ENCODE measurements around the gene KLB. TPM values are rescaled to one million over a fixed set of nuclear protein-coding genes. Genes with fewer than 3 reads are reported as not detected.
"Not testable (repeated sequence)": the region's sequence is repeated elsewhere in the genome, so short reads cannot be mapped to it uniquely, and the experiment has no call there.

The KLB gene
- 0.18 and 0.20 TPM in 2 replicates for total RNA-seq

DNA sequence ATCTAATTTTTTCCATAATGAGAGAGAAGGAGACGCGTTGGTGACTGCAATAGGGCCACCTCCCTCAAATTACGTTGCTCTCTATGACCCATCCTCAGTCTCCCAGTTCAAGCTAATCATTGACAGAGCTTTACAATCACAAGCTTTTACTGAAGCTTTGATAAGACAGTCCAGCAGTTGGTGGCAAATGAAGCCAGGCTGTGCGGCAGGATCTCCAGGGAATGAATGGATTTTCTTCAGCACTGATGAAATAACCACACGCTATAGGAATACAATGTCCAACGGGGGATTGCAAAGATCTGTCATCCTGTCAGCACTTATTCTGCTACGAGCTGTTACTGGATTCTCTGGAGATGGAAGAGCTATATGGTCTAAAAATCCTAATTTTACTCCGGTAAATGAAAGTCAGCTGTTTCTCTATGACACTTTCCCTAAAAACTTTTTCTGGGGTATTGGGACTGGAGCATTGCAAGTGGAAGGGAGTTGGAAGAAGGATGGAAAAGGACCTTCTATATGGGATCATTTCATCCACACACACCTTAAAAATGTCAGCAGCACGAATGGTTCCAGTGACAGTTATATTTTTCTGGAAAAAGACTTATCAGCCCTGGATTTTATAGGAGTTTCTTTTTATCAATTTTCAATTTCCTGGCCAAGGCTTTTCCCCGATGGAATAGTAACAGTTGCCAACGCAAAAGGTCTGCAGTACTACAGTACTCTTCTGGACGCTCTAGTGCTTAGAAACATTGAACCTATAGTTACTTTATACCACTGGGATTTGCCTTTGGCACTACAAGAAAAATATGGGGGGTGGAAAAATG, at the start of gene KLB:
Gene KLB (plus strand): TSS at position 168 of the 821 bp plus-strand sequence. CDS start 20 bp downstream, at position 188.
- no peak for DNase-seq
- Mint-ChIP-seq H3K4me1 (no peaks in the 10 kb centered on the region), H3K27me3 (peaks cover 3% of the 10 kb centered on the region), H3K9me3 (no peaks in the 10 kb centered on the region), H3K36me3 (ENCODE audit: low read depth) (no peaks in the 10 kb centered on the region), H3K27ac (no peak within 1 kb of the TSS), H3K4me3 (no peak within 1 kb of the TSS)
- ChIA-PET CTCF (no interaction called here), POLR2A (no interaction called here)
- ATAC-seq (ENCODE audit: low read depth), result no peak
- intact Hi-C loops (cut with micrococcal nuclease), result no loop called here
- TF ChIP-seq, protein P1, sequence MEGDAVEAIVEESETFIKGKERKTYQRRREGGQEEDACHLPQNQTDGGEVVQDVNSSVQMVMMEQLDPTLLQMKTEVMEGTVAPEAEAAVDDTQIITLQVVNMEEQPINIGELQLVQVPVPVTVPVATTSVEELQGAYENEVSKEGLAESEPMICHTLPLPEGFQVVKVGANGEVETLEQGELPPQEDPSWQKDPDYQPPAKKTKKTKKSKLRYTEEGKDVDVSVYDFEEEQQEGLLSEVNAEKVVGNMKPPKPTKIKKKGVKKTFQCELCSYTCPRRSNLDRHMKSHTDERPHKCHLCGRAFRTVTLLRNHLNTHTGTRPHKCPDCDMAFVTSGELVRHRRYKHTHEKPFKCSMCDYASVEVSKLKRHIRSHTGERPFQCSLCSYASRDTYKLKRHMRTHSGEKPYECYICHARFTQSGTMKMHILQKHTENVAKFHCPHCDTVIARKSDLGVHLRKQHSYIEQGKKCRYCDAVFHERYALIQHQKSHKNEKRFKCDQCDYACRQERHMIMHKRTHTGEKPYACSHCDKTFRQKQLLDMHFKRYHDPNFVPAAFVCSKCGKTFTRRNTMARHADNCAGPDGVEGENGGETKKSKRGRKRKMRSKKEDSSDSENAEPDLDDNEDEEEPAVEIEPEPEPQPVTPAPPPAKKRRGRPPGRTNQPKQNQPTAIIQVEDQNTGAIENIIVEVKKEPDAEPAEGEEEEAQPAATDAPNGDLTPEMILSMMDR (IDR thresholded peaks at IDR 0.05), result no peak

DNA sequence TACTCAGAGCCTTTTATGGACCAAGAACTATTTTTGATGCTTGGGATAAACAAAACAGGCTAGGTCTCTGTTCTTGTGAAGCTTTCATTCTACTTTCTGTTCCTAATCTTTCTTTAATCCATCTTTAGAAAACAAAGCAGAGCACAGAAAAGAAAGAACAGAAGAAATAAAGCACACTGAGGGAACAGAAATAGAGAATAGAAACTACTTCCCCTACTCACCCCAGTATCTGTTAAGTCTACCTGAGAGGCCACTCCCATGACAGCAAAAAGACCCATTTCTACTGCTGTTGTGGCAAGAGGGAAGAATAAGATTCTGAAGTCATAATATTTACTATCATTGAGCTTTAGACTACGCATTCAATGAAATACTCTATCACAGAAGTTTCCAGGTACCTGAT, 49.7 kb upstream of the KLB start:
- POLR2A ChIA-PET, result interaction anchor here (0.9 to 8.0 kb wide), 4 partner anchors 9 to 313 kb away, joined by 3 to 94 read pairs (median 8); partner anchors contain the start of genes LIAS and RFC1
- intact Hi-C loops (cut with micrococcal nuclease), result loop anchor here (1.0 to 10.0 kb wide), 2 partner anchors 9 to 278 kb away; partner anchors contain the start of genes RFC1 and SMIM14
- peaks cover 75% of the 10 kb centered on the region for H3K4me1 Mint-ChIP-seq
- no peaks in the 10 kb centered on the region for H3K27me3 Mint-ChIP-seq
- no peak for DNase-seq
- peak; percentile 41 for ATAC-seq (ENCODE audit: low read depth)
- H3K27ac Mint-ChIP-seq, result peak overlapping the region; percentile 84
- peak overlapping the region; percentile 53 for H3K4me3 Mint-ChIP-seq
- H3K9me3 Mint-ChIP-seq, result no peaks in the 10 kb centered on the region
- H3K36me3 Mint-ChIP-seq (ENCODE audit: low read depth), result peaks cover 3% of the 10 kb centered on the region
- CTCF ChIA-PET, result no interaction called here
- TF ChIP-seq, protein P1 (IDR thresholded peaks at IDR 0.05), result no peak

DNA sequence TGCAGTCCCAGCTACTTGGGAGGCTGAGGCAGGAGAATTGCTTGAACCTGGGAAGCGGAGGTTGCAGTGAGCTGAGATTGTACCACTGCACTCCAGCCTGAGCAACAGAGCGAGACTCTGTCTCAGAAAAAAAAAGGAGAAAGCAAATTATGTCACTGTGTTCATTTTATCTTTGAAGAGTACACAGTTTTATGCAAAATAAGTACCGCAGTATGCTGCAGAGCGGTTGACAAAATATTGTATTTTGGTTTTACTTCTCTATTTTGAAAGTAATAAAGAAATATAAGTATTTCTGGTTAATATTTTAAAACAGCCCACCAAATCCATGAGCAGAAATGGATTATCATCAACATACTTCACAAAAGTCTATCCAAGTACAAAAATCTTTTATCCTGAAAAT, 46.1 kb upstream of the KLB start:
- CTCF ChIA-PET; POLR2A ChIA-PET; DNase-seq; H3K36me3 Mint-ChIP-seq (ENCODE audit: low read depth); H3K27me3 Mint-ChIP-seq; H3K27ac Mint-ChIP-seq; H3K9me3 Mint-ChIP-seq: not testable (repeated sequence)
- intact Hi-C loops (cut with micrococcal nuclease), result loop anchor here (10.0 kb wide), 1 partner anchor 1466 kb away; the partner anchor contains the start of gene TBC1D1
- peaks cover 67% of the 10 kb centered on the region for H3K4me1 Mint-ChIP-seq
- peak overlapping the region; percentile 32 for H3K4me3 Mint-ChIP-seq
- ATAC-seq (ENCODE audit: low read depth), result peak; percentile 63

DNA sequence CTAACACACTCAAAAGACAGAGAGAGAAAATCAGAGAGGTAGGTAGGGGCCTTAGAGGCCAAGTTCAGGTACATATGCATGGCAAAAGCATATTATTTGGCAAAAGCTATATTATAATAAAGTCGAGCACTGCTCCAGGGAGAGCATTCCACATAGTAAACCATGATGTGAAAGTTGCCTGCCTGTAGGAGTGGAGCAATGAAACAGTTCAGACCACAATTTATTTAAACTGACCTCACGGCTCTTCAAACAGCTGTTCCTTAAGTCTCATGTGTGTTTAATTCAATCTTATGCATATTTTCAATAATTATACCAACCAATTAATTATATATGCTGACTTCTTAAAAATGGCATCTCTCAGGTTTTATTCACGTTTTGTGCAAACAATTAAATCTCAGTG, 43.9 kb upstream of the KLB start:
- ATAC-seq (ENCODE audit: low read depth) (no peak), DNase-seq (no peak)
- CTCF ChIA-PET, result interaction anchor here (0.8 kb wide), 1 partner anchor 10 kb away, joined by 3 read pairs; no protein-coding TSS in a partner anchor
- no peaks in the 10 kb centered on the region for H3K27me3 Mint-ChIP-seq
- intact Hi-C loops (cut with micrococcal nuclease), result loop anchor here (10.0 kb wide), 1 partner anchor 1468 kb away; the partner anchor contains the start of gene TBC1D1
- no peak overlapping the region for H3K4me3 Mint-ChIP-seq
- H3K4me1 Mint-ChIP-seq, result peaks cover 61% of the 10 kb centered on the region
- peak overlapping the region; percentile 7 for H3K27ac Mint-ChIP-seq
- H3K36me3 Mint-ChIP-seq (ENCODE audit: low read depth), result peaks cover 7% of the 10 kb centered on the region
- no peaks in the 10 kb centered on the region for H3K9me3 Mint-ChIP-seq
- POLR2A ChIA-PET, result interaction anchor here (1.0 to 1.4 kb wide), 2 partner anchors 9 to 84 kb away, joined by 3 read pairs; no protein-coding TSS in a partner anchor
- TF ChIP-seq, protein P1 (IDR thresholded peaks at IDR 0.05), result no peak

DNA sequence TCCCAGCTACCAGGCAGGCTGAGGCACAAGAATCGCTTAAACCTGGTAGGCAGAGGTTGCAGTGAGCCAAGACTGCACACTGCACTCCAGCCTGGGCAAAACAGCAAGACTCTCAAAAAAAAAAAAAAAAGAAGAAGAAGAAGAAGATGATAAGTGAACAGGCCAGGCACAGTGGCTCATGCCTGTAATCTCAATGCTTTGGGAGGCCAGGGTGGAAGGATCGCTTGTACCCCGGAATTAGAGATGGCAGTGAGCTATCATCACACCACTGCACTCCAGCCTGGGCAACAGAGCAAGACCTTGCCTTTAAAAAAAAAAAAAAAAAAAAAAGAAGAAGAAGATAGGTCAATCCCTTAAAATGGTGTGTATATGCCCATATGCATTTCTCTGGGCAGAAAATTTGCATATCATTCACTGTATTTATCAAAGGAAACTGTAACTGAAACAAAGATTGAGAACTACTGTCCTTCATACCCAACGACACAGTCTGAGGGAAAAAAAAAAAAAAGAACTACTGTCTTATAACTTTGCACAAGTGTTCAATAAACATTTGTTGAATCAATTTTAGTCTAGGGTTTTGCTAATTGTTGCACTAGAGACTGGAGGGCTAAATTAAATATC, 42.8 kb upstream of the KLB start:
- peaks cover 7% of the 10 kb centered on the region for H3K36me3 Mint-ChIP-seq (ENCODE audit: low read depth)
- H3K9me3 Mint-ChIP-seq, result no peaks in the 10 kb centered on the region
- intact Hi-C loops (cut with micrococcal nuclease), result loop anchor here (10.0 kb wide), 1 partner anchor 1469 kb away; the partner anchor contains the start of gene TBC1D1
- H3K4me3 Mint-ChIP-seq, result peak overlapping the region; percentile 56
- ChIA-PET POLR2A (interaction anchor here (0.6 to 5.6 kb wide), 5 partner anchors 9 to 95 kb away, joined by 3 to 94 read pairs (median 4); partner anchors contain the start of genes LIAS and RPL9), CTCF (no interaction called here)
- TF ChIP-seq, protein P1 (IDR thresholded peaks at IDR 0.05), result no peak
- H3K27me3 Mint-ChIP-seq, result no peaks in the 10 kb centered on the region
- DNase-seq, result no peak
- ATAC-seq (ENCODE audit: low read depth), result no peak
- peaks cover 53% of the 10 kb centered on the region for H3K4me1 Mint-ChIP-seq
- peak overlapping the region; percentile 73 for H3K27ac Mint-ChIP-seq

All from activated B cell treated with CpG ODN at 0.5 μM for 24 hours (primary cell).